HepG2 (cell line): ENCODE measurements around the gene TNFAIP2. TPM values are rescaled to one million over a fixed set of nuclear protein-coding genes. Genes with fewer than 3 reads are reported as not detected.

Experiments used
- CENPX ChIP-seq: sonication (generic); formaldehyde crosslinking; IDR thresholded peaks from 2 replicates; pipeline ENCODE4 v1.9.0; 2021; ENCODE audit warnings: mild to moderate bottlenecking, missing genetic modification reagents, moderate library complexity
- EEA1 ChIP-seq: sonication (generic); formaldehyde crosslinking; IDR thresholded peaks from 2 replicates; pipeline ENCODE4 v1.5.1; 2020; ENCODE audit warnings: mild to moderate bottlenecking, missing genetic modification reagents, borderline replicate concordance
- GLMP ChIP-seq: sonication (generic); formaldehyde crosslinking; IDR thresholded peaks from 2 replicates; pipeline ENCODE4 v1.9.0; 2021; ENCODE audit warnings: missing genetic modification reagents, mild to moderate bottlenecking, borderline replicate concordance
- HMGXB4 ChIP-seq, 2 experiments: sonication (generic) in 1 of 2; formaldehyde crosslinking in 1 of 2; IDR thresholded peaks; 2 replicates each; pipeline versions ENCODE4 v1.4.0 to v1.6.1; 2018 to 2020; ENCODE audit warnings: missing genetic modification reagents in 2 of 2, borderline replicate concordance in 1 of 2, low read depth in 1 of 2, mild to moderate bottlenecking in 1 of 2, missing biosample characterization in 1 of 2
- KLF9 ChIP-seq: IDR thresholded peaks from 2 replicates; pipeline ENCODE4 v1.6.1; 2016; ENCODE audit warnings: low read depth
- RNF2 ChIP-seq: fragments of 450-650 bp; conservative IDR thresholded peaks from 2 replicates; pipeline ENCODE4 v1.6.1; 2016; ENCODE audit warnings: low read depth
- RXRA ChIP-seq: sonication (generic); formaldehyde crosslinking; IDR thresholded peaks from 2 replicates; pipeline ENCODE4 v1.5.1; 2020; ENCODE audit warnings: missing genetic modification reagents
- ZNF207 ChIP-seq: fragments of 450-650 bp; IDR thresholded peaks from 2 replicates; pipeline ENCODE4 v1.6.1; 2016; ENCODE audit warnings: antibody characterized with exemption, borderline replicate concordance
- ZNF253 ChIP-seq: sonication (generic); formaldehyde crosslinking; IDR thresholded peaks from 2 replicates; pipeline ENCODE4 v1.8.0; 2022; ENCODE audit warnings: mild to moderate bottlenecking, missing genetic modification reagents, borderline replicate concordance
- ZNF746 ChIP-seq: sonication (generic); formaldehyde crosslinking; IDR thresholded peaks from 2 replicates; pipeline ENCODE4 v1.8.0; 2022; ENCODE audit warnings: mild to moderate bottlenecking, missing genetic modification reagents
- polyA plus RNA-seq, 8 experiments: library from polyadenylated mRNA; depleted of rRNA in 3 of 8; stranded (reverse) in 7 of 8; unstranded in 1 of 8; fragments of >200 nt; fragmentation: Illumina TruSeq in 4 of 8; extraction: Trizol in 4 of 8; gene quantifications; 2 replicates each; pipeline versions ENCODE4 v1.2.1 to v1.2.3, GENCODE V29; 2011 to 2016; ENCODE audit warnings: low read depth in 4 of 8, missing spikeins in 1 of 8, mixed read lengths in 1 of 8; ENCODE audit not compliant: insufficient read depth in 1 of 8
- total RNA-seq, 5 experiments: library from RNA; depleted of rRNA; stranded (reverse); fragments of >200 nt; fragmentation: Illumina TruSeq; extraction: Trizol; gene quantifications; 2 replicates each; pipeline ENCODE4 v1.2.3, GENCODE V29; 2016; ENCODE audit warnings: low read depth in 1 of 5
- TF ChIP-seq, protein P1 (sequence below): sonication (generic); formaldehyde crosslinking; IDR thresholded peaks from 2 replicates; pipeline ENCODE4 v1.4.0; 2020; ENCODE audit warnings: missing genetic modification reagents
- TF ChIP-seq, protein P2 (sequence below): conservative IDR thresholded peaks from 2 replicates; pipeline ENCODE4 v1.6.1; 2018; ENCODE audit warnings: missing genetic modification reagents
- TF ChIP-seq, protein P3 (sequence below): sonication (generic); formaldehyde crosslinking; IDR thresholded peaks from 2 replicates; pipeline ENCODE4 v1.4.0; 2020; ENCODE audit warnings: missing genetic modification reagents
- TF ChIP-seq, protein P4 (sequence below): sonication (generic); formaldehyde crosslinking; IDR thresholded peaks from 2 replicates; pipeline ENCODE4 v1.4.0; 2020; ENCODE audit warnings: mild to moderate bottlenecking, missing genetic modification reagents

TNFAIP2 gene
- total and polyA plus RNA-seq, 2 of the 13 experiments (the other 11 are each of a cell fraction or from before 2014, with no cell fraction given) = 0.46 to 1.5 TPM

- TF ChIP-seq, protein P1, sequence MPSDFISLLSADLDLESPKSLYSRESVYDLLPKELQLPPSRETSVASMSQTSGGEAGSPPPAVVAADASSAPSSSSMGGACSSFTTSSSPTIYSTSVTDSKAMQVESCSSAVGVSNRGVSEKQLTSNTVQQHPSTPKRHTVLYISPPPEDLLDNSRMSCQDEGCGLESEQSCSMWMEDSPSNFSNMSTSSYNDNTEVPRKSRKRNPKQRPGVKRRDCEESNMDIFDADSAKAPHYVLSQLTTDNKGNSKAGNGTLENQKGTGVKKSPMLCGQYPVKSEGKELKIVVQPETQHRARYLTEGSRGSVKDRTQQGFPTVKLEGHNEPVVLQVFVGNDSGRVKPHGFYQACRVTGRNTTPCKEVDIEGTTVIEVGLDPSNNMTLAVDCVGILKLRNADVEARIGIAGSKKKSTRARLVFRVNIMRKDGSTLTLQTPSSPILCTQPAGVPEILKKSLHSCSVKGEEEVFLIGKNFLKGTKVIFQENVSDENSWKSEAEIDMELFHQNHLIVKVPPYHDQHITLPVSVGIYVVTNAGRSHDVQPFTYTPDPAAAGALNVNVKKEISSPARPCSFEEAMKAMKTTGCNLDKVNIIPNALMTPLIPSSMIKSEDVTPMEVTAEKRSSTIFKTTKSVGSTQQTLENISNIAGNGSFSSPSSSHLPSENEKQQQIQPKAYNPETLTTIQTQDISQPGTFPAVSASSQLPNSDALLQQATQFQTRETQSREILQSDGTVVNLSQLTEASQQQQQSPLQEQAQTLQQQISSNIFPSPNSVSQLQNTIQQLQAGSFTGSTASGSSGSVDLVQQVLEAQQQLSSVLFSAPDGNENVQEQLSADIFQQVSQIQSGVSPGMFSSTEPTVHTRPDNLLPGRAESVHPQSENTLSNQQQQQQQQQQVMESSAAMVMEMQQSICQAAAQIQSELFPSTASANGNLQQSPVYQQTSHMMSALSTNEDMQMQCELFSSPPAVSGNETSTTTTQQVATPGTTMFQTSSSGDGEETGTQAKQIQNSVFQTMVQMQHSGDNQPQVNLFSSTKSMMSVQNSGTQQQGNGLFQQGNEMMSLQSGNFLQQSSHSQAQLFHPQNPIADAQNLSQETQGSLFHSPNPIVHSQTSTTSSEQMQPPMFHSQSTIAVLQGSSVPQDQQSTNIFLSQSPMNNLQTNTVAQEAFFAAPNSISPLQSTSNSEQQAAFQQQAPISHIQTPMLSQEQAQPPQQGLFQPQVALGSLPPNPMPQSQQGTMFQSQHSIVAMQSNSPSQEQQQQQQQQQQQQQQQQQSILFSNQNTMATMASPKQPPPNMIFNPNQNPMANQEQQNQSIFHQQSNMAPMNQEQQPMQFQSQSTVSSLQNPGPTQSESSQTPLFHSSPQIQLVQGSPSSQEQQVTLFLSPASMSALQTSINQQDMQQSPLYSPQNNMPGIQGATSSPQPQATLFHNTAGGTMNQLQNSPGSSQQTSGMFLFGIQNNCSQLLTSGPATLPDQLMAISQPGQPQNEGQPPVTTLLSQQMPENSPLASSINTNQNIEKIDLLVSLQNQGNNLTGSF = 0 out of 2 replicates have a peak, but pooled peaks have one; percentile 40
- no peak for TF ChIP-seq GLMP (CRISPR knock-in tag)
- TF ChIP-seq, protein P2, sequence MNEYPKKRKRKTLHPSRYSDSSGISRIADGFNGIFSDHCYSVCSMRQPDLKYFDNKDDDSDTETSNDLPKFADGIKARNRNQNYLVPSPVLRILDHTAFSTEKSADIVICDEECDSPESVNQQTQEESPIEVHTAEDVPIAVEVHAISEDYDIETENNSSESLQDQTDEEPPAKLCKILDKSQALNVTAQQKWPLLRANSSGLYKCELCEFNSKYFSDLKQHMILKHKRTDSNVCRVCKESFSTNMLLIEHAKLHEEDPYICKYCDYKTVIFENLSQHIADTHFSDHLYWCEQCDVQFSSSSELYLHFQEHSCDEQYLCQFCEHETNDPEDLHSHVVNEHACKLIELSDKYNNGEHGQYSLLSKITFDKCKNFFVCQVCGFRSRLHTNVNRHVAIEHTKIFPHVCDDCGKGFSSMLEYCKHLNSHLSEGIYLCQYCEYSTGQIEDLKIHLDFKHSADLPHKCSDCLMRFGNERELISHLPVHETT (CRISPR knock-in tag) = peak; percentile 58; the same call in 1 of the 2 replicates
- TF ChIP-seq RNF2 = 0 out of 2 replicates have a peak, but pooled peaks have one; percentile 44
- peak in 1 of 2 experiments; percentile 27; a peak in 2 of 4 replicates for TF ChIP-seq HMGXB4 (CRISPR knock-in tag; IDR thresholded peaks at IDR 0.05; ENCODE audit: borderline replicate concordance in 1 of 2, low read depth in 1 of 2)
- peak; percentile 99 for TF ChIP-seq ZNF746 (CRISPR knock-in tag)
- 0 out of 2 replicates have a peak, but pooled peaks have one; percentile 53 for TF ChIP-seq EEA1 (CRISPR knock-in tag)
- TF ChIP-seq CENPX (CRISPR knock-in tag) = no peak
- TF ChIP-seq ZNF253 (CRISPR knock-in tag) = no peak
- TF ChIP-seq ZNF207 = no peak
- peak; percentile 88 for TF ChIP-seq RXRA
- TF ChIP-seq, protein P3, sequence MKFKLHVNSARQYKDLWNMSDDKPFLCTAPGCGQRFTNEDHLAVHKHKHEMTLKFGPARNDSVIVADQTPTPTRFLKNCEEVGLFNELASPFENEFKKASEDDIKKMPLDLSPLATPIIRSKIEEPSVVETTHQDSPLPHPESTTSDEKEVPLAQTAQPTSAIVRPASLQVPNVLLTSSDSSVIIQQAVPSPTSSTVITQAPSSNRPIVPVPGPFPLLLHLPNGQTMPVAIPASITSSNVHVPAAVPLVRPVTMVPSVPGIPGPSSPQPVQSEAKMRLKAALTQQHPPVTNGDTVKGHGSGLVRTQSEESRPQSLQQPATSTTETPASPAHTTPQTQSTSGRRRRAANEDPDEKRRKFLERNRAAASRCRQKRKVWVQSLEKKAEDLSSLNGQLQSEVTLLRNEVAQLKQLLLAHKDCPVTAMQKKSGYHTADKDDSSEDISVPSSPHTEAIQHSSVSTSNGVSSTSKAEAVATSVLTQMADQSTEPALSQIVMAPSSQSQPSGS (CRISPR knock-in tag) = peak; percentile 86; the same call in 1 of the 2 replicates
- TF ChIP-seq, protein P4, sequence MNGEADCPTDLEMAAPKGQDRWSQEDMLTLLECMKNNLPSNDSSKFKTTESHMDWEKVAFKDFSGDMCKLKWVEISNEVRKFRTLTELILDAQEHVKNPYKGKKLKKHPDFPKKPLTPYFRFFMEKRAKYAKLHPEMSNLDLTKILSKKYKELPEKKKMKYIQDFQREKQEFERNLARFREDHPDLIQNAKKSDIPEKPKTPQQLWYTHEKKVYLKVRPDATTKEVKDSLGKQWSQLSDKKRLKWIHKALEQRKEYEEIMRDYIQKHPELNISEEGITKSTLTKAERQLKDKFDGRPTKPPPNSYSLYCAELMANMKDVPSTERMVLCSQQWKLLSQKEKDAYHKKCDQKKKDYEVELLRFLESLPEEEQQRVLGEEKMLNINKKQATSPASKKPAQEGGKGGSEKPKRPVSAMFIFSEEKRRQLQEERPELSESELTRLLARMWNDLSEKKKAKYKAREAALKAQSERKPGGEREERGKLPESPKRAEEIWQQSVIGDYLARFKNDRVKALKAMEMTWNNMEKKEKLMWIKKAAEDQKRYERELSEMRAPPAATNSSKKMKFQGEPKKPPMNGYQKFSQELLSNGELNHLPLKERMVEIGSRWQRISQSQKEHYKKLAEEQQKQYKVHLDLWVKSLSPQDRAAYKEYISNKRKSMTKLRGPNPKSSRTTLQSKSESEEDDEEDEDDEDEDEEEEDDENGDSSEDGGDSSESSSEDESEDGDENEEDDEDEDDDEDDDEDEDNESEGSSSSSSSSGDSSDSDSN (CRISPR knock-in tag) = peak; percentile 68
- TF ChIP-seq KLF9 (CRISPR knock-in tag) = peak; percentile 68; the same call in 1 of the 2 replicates
Measured at GRCh38 chr14:103099081-103099732, 24.1 kb upstream of the TNFAIP2 start (continued).
